ENCODE data around the gene GLO1.

GLO1 gene

GRCh38 chr6:38638941-38639497 lies 63.9 kb downstream of the GLO1 start:
- TF ChIP-seq POLR2A (IDR thresholded peaks at IDR 0.05; ENCODE audit: low read length) (no peak), GATA1 (IDR thresholded peaks at IDR 0.05; ENCODE audit: low read depth, low read length) (no peak)
- DNase-seq, result peak in 1 of 2 experiments; percentile 39

- DNase-seq, result no peak
- no peak for TF ChIP-seq GATA1 (IDR thresholded peaks at IDR 0.05; ENCODE audit: low read depth, low read length)
- TF ChIP-seq POLR2A (IDR thresholded peaks at IDR 0.05; ENCODE audit: low read length), result no peak
Observed at GRCh38 chr6:38637756-38638155, 65.2 kb downstream of the GLO1 start.

- TF ChIP-seq GATA1 (IDR thresholded peaks at IDR 0.05; ENCODE audit: low read depth, low read length), result no peak
- TF ChIP-seq POLR2A (IDR thresholded peaks at IDR 0.05; ENCODE audit: low read length), result no peak
- DNase-seq, result no peak
Observed at GRCh38 chr6:38636027-38636426, 66.9 kb downstream of the GLO1 start.

- TF ChIP-seq GATA1 (IDR thresholded peaks at IDR 0.05; ENCODE audit: low read depth, low read length) (no peak), POLR2A (IDR thresholded peaks at IDR 0.05; ENCODE audit: low read length) (no peak)
- DNase-seq, result no peak
Observed at GRCh38 chr6:38634518-38634917, 68.4 kb downstream of the GLO1 start.

- no peak for TF ChIP-seq POLR2A (IDR thresholded peaks at IDR 0.05; ENCODE audit: low read length)
- TF ChIP-seq GATA1 (IDR thresholded peaks at IDR 0.05; ENCODE audit: low read depth, low read length), result no peak
- peak in 1 of 2 experiments; percentile 5 for DNase-seq
Observed at GRCh38 chr6:38632490-38632889, 70.5 kb downstream of the GLO1 start.

- TF ChIP-seq GATA1 (IDR thresholded peaks at IDR 0.05; ENCODE audit: low read depth, low read length), result no peak
- TF ChIP-seq POLR2A (IDR thresholded peaks at IDR 0.05; ENCODE audit: low read length), result no peak
- DNase-seq, result peak; percentile 3 to 59
Observed at GRCh38 chr6:38631186-38631783, 71.7 kb downstream of the GLO1 start.

Data from erythroblast (primary cell).